ENCODE measurements around the gene NOP10.

The NOP10 gene

DNA sequence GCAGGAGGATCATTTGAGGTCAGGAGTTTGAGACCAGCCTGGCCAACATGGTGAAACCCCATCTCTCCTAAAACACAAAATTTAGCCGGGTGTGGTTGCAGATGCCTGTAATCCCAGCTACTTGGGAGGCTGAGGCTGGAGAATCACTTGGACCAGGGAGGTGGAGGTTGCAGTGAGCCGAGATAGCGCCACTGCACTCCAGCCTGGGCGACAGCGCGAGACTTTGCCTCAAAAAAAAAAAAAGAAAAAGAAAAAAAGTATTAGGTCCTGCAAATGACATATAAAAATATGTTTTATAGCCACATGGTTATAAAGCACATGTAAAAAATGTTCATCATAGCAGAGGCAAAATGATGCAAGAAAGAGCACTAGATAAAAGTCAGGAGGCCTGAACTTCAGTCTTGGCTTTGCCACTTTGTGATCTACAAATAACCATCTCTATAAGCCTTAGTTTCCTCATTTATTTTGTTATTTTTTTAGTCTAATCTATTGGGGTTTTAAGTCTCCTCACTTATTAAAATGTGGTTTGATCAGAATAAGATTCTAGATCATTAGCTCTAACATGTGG lies 10.3 kb downstream of the NOP10 start:
- no peak for DNase-seq

DNA sequence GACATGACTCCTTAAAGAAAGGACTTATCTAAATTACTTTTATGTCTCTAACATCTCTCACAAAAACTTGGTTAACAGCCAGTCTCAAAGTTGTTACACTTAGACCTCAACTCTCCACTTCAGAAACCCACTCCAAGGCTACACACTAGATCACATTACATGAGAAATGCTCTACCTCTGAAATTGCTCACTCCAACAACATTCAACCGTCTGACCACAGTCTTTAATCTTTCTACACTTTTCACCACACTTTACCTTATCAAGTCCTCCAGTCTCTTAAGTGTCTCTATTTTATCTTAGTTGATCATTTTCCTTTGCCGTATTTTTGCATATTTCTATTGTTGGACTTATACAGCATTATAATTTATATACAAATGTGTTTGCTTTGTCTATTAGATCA lies 11.1 kb downstream of the NOP10 start:
- DNase-seq, result no peak

DNA sequence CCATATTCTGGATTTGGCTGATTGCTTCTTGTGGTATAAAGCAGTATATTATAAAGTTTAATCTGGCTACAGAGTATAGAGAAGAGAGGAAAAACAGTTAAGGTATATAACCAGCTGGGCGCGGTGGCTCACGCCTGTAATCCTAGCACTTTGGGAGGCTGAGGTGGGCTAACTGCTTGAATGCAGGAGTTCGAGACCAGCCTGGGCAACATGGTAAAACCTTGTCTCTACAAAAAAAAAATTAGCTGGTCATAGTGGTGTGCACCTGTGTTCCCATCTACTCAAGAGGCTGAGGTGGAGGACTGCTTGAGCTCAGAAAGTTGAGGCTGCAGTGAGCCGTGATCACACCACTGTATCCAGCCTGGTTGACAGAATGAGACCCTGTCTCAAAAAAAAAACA lies 12.7 kb downstream of the NOP10 start:
- DNase-seq, result no peak

DNA sequence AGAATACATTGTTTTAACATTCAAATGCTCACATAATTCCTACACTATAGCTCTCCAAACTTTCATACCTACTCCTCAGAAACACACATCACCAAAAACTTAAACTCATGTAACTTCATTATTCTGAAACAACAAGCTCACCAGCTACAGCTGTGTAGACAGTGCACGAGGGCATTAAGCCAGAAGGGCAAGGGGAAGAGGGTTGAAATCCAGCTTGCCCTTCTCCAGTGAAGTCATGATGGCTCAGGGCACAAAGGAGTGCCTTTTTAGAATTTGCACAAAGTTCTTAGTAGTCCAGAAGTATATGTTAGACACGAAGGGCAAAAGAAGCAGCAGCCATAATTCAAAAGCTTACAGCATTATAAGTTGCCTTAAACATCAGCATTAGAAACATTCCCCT lies 13.9 kb downstream of the NOP10 start:
- no peak for DNase-seq

DNA sequence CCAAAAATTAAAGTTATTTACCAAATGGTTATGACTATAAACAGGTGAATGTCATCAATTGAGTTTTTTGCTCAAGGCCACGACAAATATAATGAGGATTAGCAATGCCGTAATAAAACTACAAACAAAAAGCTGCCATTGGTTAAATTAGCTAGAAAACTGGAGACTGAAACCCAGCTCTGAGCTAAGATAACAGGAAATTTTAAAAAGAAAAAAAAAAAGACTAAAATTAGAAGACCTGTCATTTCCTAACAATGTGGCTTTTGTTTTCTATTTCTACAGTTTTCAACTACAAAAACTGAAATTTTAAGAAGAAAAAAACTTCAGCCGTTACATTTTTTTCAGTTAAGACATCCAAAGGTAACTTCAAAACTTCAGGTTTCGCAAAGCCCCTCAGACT lies 15.0 kb downstream of the NOP10 start:
- no peak for DNase-seq

DNA sequence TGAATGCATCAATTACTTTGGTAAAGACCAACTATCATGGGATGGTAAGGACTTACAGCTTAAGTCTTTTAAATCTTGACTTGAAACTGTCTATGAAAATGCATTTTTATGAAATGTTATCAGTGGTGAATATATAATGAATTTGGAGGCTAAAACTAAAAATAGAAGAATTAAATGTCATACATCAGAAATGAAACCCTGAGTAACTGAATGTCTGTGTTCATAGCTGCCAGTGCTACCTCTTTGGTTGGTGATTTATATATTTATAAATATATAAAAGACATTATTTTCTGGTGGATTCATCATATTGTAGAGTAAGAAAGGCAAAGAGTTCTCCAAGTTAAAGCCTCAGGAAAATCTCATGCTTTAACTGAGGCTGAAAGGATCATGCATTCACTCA lies 17.6 kb downstream of the NOP10 start:
- DNase-seq, result no peak

DNA sequence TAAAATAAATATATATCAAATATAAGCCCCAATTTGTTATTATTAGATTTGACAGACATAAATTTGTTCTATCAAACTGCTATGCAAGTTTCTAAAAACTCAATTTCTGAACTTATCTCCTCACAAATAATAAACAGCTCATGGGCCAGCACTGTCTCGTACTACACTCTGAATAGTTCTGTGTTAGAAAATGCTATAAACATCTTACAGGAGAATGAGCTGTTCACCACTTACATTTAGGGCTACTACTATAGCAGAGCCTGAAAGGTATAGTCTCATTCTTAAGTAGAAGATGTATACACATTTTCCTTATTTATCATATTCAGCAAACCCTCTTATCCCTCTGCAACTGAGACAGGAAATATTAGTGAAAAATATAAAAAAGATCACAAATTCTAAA lies 18.0 kb downstream of the NOP10 start:
- DNase-seq, result no peak

DNA sequence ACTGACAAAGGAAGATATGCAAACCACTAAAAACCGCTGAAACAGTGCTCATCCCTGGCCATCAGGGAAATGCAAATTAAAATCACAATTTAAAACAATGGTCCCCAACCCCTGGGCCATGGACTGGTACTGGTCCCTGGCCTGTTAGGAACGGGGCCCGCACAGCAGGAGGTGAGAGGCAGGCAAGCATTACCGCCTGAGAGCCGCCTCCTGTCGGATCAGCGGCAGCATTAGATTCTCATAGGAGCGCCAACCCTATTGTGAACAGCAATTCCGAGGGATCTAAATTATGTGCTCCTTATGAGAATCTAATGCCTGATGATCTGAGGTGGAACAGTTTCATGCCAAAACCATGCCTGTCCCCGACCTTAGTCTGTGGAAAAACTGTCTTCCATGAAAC lies 19.7 kb downstream of the NOP10 start:
- no peak for DNase-seq

DNA sequence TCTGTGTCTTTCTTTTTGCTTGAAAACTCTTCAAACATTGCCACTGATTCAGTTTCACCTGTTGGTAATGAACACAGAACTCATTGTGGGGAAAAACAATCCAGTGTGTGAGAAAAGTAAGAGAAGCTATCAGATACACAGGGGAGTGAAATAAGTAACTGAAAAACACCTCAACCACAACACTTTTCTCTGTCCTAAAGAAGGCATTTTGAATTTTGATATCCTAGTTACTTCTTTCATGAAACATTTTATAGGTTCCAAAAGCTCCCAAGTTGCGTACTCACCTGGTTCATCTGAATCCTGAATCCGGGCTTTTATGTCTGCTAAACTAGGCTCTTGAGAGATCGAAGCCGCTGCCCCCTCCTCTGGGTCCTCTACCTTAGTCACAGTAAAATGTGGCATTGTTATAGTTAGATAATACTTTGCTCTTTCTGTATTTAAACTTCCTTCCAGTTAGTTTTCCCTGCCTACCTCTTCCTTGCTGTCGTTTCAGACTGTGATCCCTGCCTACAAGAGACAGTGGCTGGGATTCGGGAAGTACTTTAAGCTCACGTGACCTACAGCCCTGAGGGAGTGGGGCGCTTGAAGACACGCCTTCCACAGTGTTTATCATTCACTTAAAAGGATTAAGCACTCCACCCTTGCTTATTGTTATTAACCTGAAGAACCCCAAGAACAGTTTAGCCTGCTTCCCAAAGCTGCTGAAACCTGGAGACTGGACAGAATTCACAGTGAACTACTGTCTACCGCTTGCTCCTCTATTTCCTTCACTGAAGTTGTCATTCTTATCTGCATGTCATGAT lies 24.5 kb downstream of the NOP10 start:
- peak; percentile 65 for DNase-seq

DNA sequence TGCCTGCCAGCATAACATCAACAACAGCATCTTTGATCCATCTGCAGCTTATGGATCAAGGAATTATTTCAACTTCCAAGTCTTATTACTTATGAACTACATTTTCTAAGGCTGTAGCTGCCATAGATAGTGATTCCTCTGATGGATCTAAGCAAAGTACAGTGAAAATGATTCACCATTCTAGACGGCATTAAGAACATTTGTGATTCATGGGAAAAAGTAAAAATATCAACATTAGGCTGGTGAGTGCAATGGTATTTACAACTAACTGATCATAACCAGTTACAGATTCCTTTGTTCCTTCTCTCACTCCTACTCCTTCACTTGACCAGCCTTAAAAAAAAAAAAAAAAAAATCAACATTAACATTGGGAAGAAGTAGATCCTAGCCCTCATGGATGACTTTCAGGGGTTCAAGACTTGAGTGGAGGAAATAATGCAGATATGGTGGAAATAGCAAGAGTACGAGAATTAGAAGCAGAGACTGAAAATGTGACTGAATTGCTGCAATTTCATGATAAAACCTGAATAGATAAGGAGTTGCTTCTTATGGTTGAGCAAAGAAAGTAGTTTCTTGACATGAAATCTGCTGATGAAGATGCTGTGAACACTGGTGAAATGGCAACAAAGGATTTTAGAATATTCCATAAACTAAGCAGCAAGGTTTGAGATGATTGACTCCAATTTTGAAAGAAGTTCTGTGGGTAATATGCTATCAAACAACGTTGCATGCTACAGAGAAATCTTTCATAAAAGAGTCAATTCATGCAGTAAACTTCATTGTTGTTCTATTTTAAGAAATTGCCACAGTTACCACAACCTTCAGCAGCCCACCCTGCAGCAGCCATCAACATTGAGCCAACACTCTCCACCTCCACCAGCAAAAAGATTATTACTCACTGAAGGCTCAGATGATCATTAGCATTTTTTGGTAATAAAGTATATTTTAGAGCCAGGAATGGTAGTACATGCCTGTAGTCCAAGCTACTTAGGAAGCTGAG lies 28.1 kb downstream of the NOP10 start:
- DNase-seq, result no peak

DNA sequence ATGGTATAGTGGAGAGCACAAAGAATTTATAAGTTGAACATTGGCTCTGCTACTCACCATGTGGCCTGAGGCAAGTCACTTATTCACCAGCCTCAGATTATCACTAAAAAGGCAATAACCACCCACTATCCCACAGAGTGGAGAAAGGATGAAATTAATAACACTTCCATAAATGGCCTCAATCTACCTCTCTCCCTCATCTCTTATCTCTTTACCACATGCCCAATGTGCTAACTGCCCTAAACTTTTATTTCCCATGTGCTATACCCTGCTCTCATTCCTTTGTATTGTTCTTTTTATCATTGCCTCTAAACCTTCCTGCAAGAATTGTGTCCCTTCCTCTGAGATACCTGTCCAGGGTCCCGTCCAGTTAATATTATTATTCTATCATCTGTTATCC lies 31.4 kb downstream of the NOP10 start:
- DNase-seq, result no peak

DNA sequence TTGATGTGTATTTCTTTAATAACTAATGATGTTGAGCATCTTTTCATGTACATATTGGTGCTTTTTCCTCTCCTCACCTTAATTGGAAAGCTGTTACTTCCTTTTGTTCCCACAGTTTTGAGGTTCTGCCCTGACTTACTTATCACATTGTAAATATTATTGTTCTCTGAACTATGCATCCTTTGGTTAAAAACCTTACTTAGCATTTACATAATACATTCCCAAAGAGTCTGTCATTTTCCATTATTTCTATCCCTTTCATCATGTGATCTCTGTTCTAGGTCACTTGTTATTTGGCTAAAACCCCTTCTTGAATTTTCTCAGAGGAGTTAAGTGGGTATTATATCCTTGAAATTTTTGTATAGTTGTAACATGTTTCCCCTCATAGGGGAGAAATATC lies 38.3 kb downstream of the NOP10 start:
- no peak for DNase-seq

DNA sequence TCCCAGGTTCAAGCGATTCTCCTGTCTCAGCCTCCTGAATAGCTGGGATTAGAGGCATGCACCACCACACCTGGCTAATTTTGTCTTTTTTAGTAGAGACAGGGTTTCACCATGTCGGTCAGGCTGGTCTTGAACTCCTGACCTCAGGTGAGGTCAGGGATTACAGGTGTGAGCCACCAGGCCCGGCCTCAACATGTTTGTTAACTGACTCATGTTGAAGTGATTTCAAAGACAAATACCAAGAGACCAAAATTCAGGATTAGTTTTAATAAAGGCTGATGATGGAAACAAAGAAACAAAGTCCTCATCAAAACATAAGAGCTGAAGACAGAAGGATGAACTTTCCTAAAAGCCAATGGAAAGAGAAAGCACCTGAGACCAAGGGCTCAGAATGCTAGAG lies 41.9 kb downstream of the NOP10 start:
- DNase-seq, result no peak

DNA sequence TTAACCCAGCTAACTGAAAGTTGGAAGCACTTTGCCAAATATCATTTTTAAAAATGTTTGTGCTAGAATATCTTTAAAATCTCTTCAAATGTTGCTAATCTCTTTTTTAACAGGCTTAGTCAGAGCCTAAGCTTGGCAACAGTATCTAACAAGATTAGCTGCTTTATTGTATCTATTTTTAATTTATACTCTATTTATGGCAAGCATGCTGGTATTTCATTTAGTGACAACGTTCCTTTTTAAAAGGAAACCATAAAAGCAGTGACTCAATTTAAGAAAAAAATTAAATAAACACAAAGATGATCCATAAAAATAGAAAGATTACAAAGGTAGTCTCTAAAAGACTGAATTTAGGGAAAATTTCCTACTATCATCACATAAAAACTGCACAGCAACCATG lies 45.9 kb downstream of the NOP10 start:
- DNase-seq, result no peak

DNA sequence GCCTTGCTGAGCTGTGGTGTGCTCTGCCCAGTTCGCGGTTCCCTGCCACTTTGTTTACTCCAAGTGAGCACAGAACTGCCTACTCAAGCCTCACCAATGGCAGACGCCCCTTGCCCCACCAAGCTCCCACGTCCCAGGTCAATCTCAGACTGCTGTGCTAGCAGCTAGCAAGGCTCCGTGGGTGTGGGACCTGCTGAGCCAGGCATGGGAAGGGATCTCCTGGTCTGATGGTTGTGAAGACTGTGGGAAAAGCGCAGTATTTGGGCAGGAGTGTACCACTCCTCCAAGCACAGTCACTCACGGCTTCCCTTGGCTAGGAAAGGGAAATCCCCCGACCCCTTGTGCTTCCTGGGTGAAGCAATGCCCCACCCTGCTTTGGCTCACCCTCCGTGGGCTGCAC lies 50.3 kb downstream of the NOP10 start:
- no peak for DNase-seq
